ENCODE measurements around the gene IL12RB2.
"Not testable (repeated sequence)": the region's sequence is repeated elsewhere in the genome, so short reads cannot be mapped to it uniquely, and the experiment has no call there.

Gene IL12RB2

DNA sequence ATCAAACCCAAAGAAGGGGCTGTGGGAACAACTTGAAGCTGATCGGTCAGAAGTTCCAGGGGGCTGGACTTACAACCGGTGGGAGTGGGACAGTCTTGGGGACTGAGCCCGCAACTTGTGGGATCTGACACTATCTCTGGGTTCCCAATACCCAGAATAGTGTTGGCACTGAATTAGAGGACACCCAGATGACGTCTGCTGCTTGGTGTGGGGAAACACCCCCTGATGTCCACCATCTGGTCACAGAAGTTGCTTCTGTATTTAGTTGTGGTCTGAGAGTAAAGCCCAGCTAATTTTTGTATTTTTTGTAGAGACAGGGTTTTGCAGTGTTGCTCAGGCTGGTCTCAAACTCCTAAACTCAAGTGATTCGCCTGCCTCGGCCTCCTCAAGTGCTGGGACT lies 93.8 kb downstream of the IL12RB2 start:
- Histone ChIP-seq H3K4me1 (no peaks in the 10 kb centered on the region), H3K9me3 (replicated peaks in 1 of 11) (no peaks in the 10 kb centered on the region), H3K27ac (no peak overlapping the region), H3K4me3 (no peak overlapping the region), H3K36me3 (peaks cover 6 to 68% (median 48%) of the 10 kb centered on the region in 11 experiments; a peak in 19 of 22 replicates), H4K20me1 (peaks cover 0 to 20% (median 5%) of the 10 kb centered on the region in 11 experiments; a peak in 9 of 22 replicates), H3K9ac (no peak overlapping the region), H3K4me2 (no peak overlapping the region), H3K27me3 (no peaks in the 10 kb centered on the region)
- no peak for TF ChIP-seq Cebpa-rat (IDR thresholded peaks at IDR 0.05)

DNA sequence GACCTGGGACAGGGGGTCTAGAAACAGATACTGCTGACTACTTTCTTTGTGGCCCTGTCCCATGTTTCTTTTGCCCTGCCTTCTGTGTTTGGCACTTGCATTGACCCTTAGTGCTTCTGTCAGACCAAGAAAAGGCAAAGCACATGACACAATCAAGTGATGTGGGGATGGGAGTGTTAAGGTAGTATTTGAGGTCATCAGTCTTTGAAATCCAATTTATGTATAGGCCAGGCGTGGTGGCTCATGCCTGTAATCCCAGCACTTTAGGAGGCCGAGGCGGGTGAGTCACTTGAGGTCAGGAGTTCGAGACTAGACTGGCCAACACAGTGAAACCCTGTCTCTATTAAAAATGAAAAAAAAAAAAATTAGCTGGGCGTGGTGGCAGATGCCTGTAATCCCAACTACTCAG lies 96.5 kb downstream of the IL12RB2 start:
- Histone ChIP-seq H3K9ac (no peak overlapping the region), H3K4me3 (no peak overlapping the region), H3K36me3 (peaks cover 6 to 67% (median 41%) of the 10 kb centered on the region in 11 experiments; a peak in 20 of 22 replicates), H3K27ac (no peak overlapping the region), H4K20me1 (peaks cover 10 to 48% (median 30%) of the 10 kb centered on the region in 11 experiments; a peak in 20 of 22 replicates), H3K4me1 (no peaks in the 10 kb centered on the region), H3K9me3 (replicated peaks in 1 of 11) (no peaks in the 10 kb centered on the region), H3K4me2 (no peak overlapping the region), H3K27me3 (no peaks in the 10 kb centered on the region)
- no peak for TF ChIP-seq Cebpa-rat (IDR thresholded peaks at IDR 0.05)

DNA sequence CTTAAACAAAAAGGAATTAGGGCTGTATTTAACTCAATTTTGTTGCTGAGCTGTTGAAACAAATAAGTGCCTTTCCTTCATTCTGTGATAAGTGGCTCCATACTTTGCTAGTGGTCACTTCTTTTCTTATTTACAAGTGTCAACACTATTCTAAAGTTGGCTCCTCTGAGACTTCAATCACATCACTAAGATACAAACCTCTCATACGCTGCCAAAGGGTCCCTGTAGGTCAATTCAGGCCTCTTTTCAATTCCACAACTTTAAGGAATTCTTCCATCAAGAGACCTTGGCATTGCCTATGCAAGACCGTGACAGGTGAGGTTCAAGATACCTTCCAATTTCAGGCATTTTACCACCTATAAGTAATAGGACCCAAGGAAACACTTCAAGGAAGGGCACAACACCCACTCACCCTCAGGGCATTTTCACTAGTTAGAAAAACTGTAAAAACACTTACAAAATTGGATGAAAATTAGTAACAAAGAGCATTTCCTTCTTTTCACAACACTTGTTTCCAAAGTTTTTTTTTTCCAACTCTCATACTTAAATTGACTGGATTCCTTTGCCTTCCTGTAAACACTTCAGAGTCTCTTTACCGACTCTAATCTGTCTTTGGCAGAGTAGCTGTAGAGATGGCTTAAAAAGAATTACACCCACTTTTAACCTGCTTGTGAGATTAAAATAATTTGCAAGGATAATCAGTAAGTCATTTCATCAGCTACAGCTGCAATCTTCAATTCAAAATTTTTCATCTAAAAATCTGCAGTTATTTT lies 98.0 kb downstream of the IL12RB2 start:
- Histone ChIP-seq H3K9me3 (replicated peaks in 1 of 11) (no peaks in the 10 kb centered on the region), H3K4me2 (no peak overlapping the region), H3K27me3 (no peaks in the 10 kb centered on the region), H3K36me3 (peaks cover 20 to 67% (median 39%) of the 10 kb centered on the region in 11 experiments), H3K4me1 (no peaks in the 10 kb centered on the region), H3K4me3 (no peak overlapping the region), H3K27ac (no peak overlapping the region), H3K9ac (no peak overlapping the region), H4K20me1 (peaks cover 14 to 63% (median 44%) of the 10 kb centered on the region in 11 experiments; a peak in 20 of 22 replicates)
- no peak for TF ChIP-seq Cebpa-rat (IDR thresholded peaks at IDR 0.05)

DNA sequence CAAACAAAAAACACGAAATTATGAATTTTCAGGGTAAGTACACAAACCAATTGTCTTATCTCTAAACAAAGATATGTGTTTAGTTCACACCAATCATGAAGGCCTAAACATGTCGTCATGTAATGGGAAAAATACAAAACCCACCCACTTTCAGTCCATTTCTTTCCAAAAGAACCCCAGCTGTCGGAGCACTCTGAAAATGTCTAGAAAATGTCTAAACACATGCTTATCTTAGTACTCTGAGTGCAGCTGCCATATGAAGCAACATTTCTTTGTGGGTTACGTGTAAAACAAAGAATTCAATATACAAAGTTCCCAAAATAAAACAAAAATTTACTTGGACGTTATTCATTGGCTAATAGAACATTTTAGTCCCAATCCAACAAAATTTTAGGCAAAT lies 99.8 kb downstream of the IL12RB2 start:
- H3K27me3 ChIP-seq = no peaks in the 10 kb centered on the region
- no peak for TF ChIP-seq Cebpa-rat (IDR thresholded peaks at IDR 0.05)
- H3K27ac ChIP-seq = no peak overlapping the region
- no peak overlapping the region for H3K4me2 ChIP-seq
- H3K9ac ChIP-seq = no peak overlapping the region
- H3K4me1 ChIP-seq = no peaks in the 10 kb centered on the region
- H4K20me1 ChIP-seq = peaks cover 18 to 81% (median 62%) of the 10 kb centered on the region in 11 experiments; a peak in 20 of 22 replicates
- peaks cover 36 to 80% (median 52%) of the 10 kb centered on the region in 11 experiments for H3K36me3 ChIP-seq
- no peaks in the 10 kb centered on the region for H3K9me3 ChIP-seq (replicated peaks in 1 of 11)
- no peak overlapping the region for H3K4me3 ChIP-seq

DNA sequence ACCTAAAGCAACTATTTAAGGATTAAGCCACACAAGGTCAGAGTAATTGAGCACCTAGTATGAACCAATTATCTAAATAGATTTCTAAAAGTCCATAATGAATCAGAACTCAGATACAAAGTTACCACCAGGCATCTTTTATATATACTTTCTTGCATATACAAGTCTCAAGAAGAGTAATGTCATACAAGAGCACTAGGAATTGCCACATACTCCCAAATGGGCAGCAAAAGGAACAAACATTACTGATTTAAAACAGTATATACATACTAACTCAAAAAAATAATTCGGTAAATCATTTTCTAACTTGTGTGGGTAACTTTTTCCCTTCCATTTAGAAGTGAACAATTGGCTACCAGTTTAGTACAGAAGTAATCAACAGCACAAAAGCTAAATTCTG lies 100.5 kb downstream of the IL12RB2 start:
- H3K4me1 ChIP-seq = no peaks in the 10 kb centered on the region
- no peaks in the 10 kb centered on the region for H3K9me3 ChIP-seq (replicated peaks in 1 of 11)
- H3K36me3 ChIP-seq = peaks cover 40 to 87% (median 56%) of the 10 kb centered on the region in 11 experiments
- H3K27me3 ChIP-seq = no peaks in the 10 kb centered on the region
- no peak overlapping the region for H3K27ac ChIP-seq
- TF ChIP-seq Cebpa-rat (IDR thresholded peaks at IDR 0.05) = no peak
- no peak overlapping the region for H3K9ac ChIP-seq
- H3K4me2 ChIP-seq = no peak overlapping the region
- no peak overlapping the region for H3K4me3 ChIP-seq
- H4K20me1 ChIP-seq = peaks cover 21 to 87% (median 64%) of the 10 kb centered on the region in 11 experiments; a peak in 20 of 22 replicates

DNA sequence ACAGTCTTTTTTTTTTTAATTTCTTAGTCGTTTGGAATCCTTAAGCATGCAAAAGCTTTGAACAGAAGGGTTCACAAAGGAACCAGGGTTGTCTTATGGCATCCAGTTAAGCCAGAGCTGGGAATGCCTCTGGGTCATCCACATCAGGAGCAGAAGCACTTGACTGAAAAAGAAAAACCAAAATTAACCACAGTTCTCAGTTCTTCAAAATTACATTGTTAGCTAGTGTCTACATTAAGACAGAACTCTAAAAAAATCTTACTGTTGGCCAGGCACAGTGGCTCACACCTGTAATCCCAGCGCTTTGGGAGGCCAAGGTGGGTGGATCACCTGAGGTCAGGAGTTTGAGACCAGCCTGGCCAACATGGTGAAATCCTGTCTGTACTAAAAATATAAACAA lies 105.4 kb downstream of the IL12RB2 start:
- peaks cover 62 to 99% (median 93%) of the 10 kb centered on the region in 11 experiments; a peak in 21 of 22 replicates for H4K20me1 ChIP-seq
- H3K27ac ChIP-seq; H3K4me2 ChIP-seq; H3K9me3 ChIP-seq (replicated peaks in 1 of 11); H3K4me3 ChIP-seq; H3K9ac ChIP-seq; H3K4me1 ChIP-seq; H3K27me3 ChIP-seq: not testable (repeated sequence)
- peaks cover 83 to 100% (median 92%) of the 10 kb centered on the region in 11 experiments for H3K36me3 ChIP-seq

DNA sequence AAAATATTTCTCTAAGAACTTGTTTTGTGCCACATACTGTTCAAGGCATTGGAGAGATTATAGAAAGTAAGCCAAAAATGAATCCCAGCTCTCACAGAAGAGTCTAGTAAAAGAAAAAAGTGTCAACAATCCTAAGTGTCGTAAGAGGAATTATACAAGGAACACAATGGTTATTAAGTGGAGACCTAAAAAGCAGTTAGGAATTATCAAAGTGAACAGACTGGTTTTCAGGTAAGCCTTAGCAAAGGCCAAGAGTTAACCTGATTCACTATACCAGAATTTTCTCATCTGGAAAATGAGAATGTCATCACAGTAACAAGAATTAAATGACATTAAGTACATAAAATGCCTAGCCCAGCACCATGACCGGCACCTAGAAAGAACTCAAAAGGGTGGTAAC lies 106.9 kb downstream of the IL12RB2 start:
- Histone ChIP-seq H3K27ac (no peak overlapping the region), H3K9me3 (replicated peaks in 1 of 11) (no peaks in the 10 kb centered on the region), H3K4me1 (peaks cover 0 to 12% (median 0%) of the 10 kb centered on the region in 10 experiments; a peak in 2 of 20 replicates), H3K9ac (no peak overlapping the region), H3K36me3 (peaks cover 93 to 100% (median 97%) of the 10 kb centered on the region in 11 experiments), H3K4me3 (no peak overlapping the region), H4K20me1 (peaks cover 72 to 99% (median 94%) of the 10 kb centered on the region in 11 experiments; a peak in 21 of 22 replicates), H3K4me2 (no peak overlapping the region), H3K27me3 (no peaks in the 10 kb centered on the region)
- no peak for TF ChIP-seq Cebpa-rat (IDR thresholded peaks at IDR 0.05)

DNA sequence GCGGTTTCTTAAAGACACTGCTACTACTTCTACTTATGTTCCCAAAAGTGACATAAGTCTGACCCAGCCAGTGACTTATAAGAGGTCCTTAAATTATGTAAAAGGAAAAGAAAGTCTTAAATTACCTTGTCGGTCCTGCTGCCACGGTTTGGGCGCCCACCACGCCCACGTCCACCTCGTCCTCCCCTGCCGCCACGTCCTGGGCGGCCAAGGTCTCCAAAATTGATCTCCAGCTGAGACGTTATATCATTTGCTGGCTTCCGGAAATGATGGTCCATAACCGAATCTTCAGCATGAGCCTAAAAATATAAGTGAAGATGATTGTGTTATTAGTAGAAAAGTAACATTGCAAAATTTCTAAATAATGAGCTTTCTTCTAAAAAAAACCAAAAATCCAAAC lies 107.4 kb downstream of the IL12RB2 start:
- H3K27ac ChIP-seq = no peak overlapping the region
- TF ChIP-seq Cebpa-rat (IDR thresholded peaks at IDR 0.05) = no peak
- no peak overlapping the region for H3K4me2 ChIP-seq
- H3K9me3 ChIP-seq (replicated peaks in 1 of 11) = no peaks in the 10 kb centered on the region
- peaks cover 0 to 12% (median 0%) of the 10 kb centered on the region in 10 experiments; a peak in 2 of 20 replicates for H3K4me1 ChIP-seq
- H3K9ac ChIP-seq = no peak overlapping the region
- peaks cover 76 to 99% (median 95%) of the 10 kb centered on the region in 11 experiments; a peak in 21 of 22 replicates for H4K20me1 ChIP-seq
- H3K4me3 ChIP-seq = no peak overlapping the region
- no peaks in the 10 kb centered on the region for H3K27me3 ChIP-seq
- peaks cover 93 to 100% (median 97%) of the 10 kb centered on the region in 11 experiments for H3K36me3 ChIP-seq

DNA sequence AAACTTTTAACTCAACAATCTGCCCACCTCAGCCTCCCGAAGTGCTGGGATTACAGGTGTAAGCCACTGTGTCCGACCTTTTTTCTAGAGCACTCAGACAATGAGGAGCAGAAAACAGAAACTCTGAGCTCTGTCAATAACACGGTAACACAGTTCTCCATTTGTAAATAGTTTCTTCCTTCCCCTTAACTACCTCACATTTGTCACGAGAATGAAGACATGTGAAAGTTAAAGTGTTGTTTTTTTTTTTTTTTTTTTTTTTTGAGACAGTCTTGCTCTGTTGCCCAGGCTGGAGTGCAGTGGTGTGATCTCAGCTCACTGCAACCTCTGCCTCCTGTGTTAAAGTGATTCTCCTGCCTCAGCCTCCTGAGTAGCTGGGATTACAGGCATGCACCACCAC lies 110.1 kb downstream of the IL12RB2 start:
- H3K9me3 ChIP-seq (replicated peaks in 1 of 11); H3K4me3 ChIP-seq; H3K27me3 ChIP-seq; H3K9ac ChIP-seq: not testable (repeated sequence)
- Histone ChIP-seq H3K4me1 (peaks cover 0 to 12% (median 0%) of the 10 kb centered on the region in 10 experiments; a peak in 2 of 20 replicates), H4K20me1 (peaks cover 96 to 100% (median 99%) of the 10 kb centered on the region in 11 experiments; a peak in 21 of 22 replicates), H3K36me3 (peaks cover 98 to 100% (median 100%) of the 10 kb centered on the region in 11 experiments), H3K4me2 (peak overlapping the region in 1 of 11 experiments; percentile 42; a peak in 1 of 22 replicates), H3K27ac (peak overlapping the region in 1 of 11 experiments; percentile 34; a peak in 2 of 22 replicates)
